ENCODE results near the gene PLXDC2. TPM values are rescaled to one million over a fixed set of nuclear protein-coding genes. Genes with fewer than 3 reads are reported as not detected.

PLXDC2 gene
- total RNA-seq, 3 donors from 2014 or later (not counting 1 experiment from before 2014, with no cell fraction given) = 16.9 to 22.9 (median 21.6) TPM

- WGBS (ENCODE audit: insufficient coverage) = 85% methylated on average over 3 of the region's 3 CpGs
- Mint-ChIP-seq H3K4me3 (no peak overlapping the region), H3K27ac (no peak overlapping the region), H3K9me3 (no peaks in the 10 kb centered on the region), H3K4me1 (no peaks in the 10 kb centered on the region), H3K36me3 (no peaks in the 10 kb centered on the region), H3K27me3 (ENCODE audit: low read depth in 2 of 2) (no peaks in the 10 kb centered on the region)
- TF ChIP-seq CTCF (IDR thresholded peaks at IDR 0.05) = no peak
- intact Hi-C loops (cut with micrococcal nuclease) = no loop called here
- ATAC-seq = no peak
- no peaks in the 10 kb centered on the region for H3K4me1 ChIP-seq (ENCODE audit: control insufficient read depth, insufficient read depth, low read length)
- H3K27me3 ChIP-seq (ENCODE audit: control insufficient read depth, insufficient read depth, low read length) = no peaks in the 10 kb centered on the region
- no peak overlapping the region for H3K27ac ChIP-seq (ENCODE audit: low read length)
- H3K4me3 ChIP-seq (ENCODE audit: low read length) = no peak overlapping the region
- no peak for DNase-seq
- H3K9me3 ChIP-seq (ENCODE audit: control insufficient read depth, insufficient read depth, low read length) = no peaks in the 10 kb centered on the region
- no peaks in the 10 kb centered on the region for H3K36me3 ChIP-seq (ENCODE audit: control insufficient read depth, insufficient read depth, low read length)
Observed at GRCh38 chr10:20215547-20216152, 399.4 kb downstream of the PLXDC2 start.

- Mint-ChIP-seq H3K4me1 (no peaks in the 10 kb centered on the region), H3K27me3 (ENCODE audit: low read depth in 2 of 2) (no peaks in the 10 kb centered on the region), H3K27ac (no peak overlapping the region), H3K9me3 (no peaks in the 10 kb centered on the region), H3K4me3 (no peak overlapping the region), H3K36me3 (no peaks in the 10 kb centered on the region)
- no peaks in the 10 kb centered on the region for H3K36me3 ChIP-seq (ENCODE audit: control insufficient read depth, insufficient read depth, low read length)
- no peak overlapping the region for H3K4me3 ChIP-seq (ENCODE audit: low read length)
- DNase-seq (no peak), ATAC-seq (no peak)
- H3K9me3 ChIP-seq (ENCODE audit: control insufficient read depth, insufficient read depth, low read length) = no peaks in the 10 kb centered on the region
- intact Hi-C loops (cut with micrococcal nuclease) = no loop called here
- no peak overlapping the region for H3K27ac ChIP-seq (ENCODE audit: low read length)
- H3K27me3 ChIP-seq (ENCODE audit: control insufficient read depth, insufficient read depth, low read length) = no peaks in the 10 kb centered on the region
- H3K4me1 ChIP-seq (ENCODE audit: control insufficient read depth, insufficient read depth, low read length) = no peaks in the 10 kb centered on the region
- 57% methylated on average over 1 of the region's 1 CpG for WGBS (ENCODE audit: insufficient coverage)
- TF ChIP-seq CTCF (IDR thresholded peaks at IDR 0.05) = no peak
Observed at GRCh38 chr10:20221356-20221755, 405.1 kb downstream of the PLXDC2 start.

- H3K36me3 Mint-ChIP-seq = peaks cover 8% of the 10 kb centered on the region
- H3K9me3 Mint-ChIP-seq = peaks cover 0 to 3% of the 10 kb centered on the region in 2 donors
- no peaks in the 10 kb centered on the region for H3K4me1 ChIP-seq (ENCODE audit: control insufficient read depth, insufficient read depth, low read length)
- ATAC-seq (no peak), DNase-seq (no peak)
- no peaks in the 10 kb centered on the region for H3K9me3 ChIP-seq (ENCODE audit: control insufficient read depth, insufficient read depth, low read length)
- no peak for TF ChIP-seq CTCF (IDR thresholded peaks at IDR 0.05)
- intact Hi-C loops (cut with micrococcal nuclease) = no loop called here
- no peak overlapping the region for H3K4me3 ChIP-seq (ENCODE audit: low read length)
- no peaks in the 10 kb centered on the region for H3K36me3 ChIP-seq (ENCODE audit: control insufficient read depth, insufficient read depth, low read length)
- no peaks in the 10 kb centered on the region for H3K27me3 ChIP-seq (ENCODE audit: control insufficient read depth, insufficient read depth, low read length)
- no peak overlapping the region for H3K4me3 Mint-ChIP-seq
- H3K4me1 Mint-ChIP-seq = peaks cover 5 to 6% of the 10 kb centered on the region in 2 donors
- H3K27ac ChIP-seq (ENCODE audit: low read length) = no peak overlapping the region
- peak overlapping the region in 1 of 2 donors; percentile 12 for H3K27ac Mint-ChIP-seq
- H3K27me3 Mint-ChIP-seq (ENCODE audit: low read depth in 2 of 2) = no peaks in the 10 kb centered on the region
Observed at GRCh38 chr10:20228729-20229128, 412.5 kb downstream of the PLXDC2 start.

- 84% methylated on average over 2 of the region's 2 CpGs for WGBS (ENCODE audit: insufficient coverage)
- no peak for ATAC-seq
- DNase-seq = no peak
- Mint-ChIP-seq H3K4me3 (no peak overlapping the region), H3K4me1 (peaks cover 5 to 6% of the 10 kb centered on the region in 2 donors), H3K27ac (no peak overlapping the region), H3K36me3 (peaks cover 8% of the 10 kb centered on the region), H3K27me3 (ENCODE audit: low read depth in 2 of 2) (no peaks in the 10 kb centered on the region), H3K9me3 (peaks cover 0 to 3% of the 10 kb centered on the region in 2 donors)
- intact Hi-C loops (cut with micrococcal nuclease) = no loop called here
- H3K36me3 ChIP-seq (ENCODE audit: control insufficient read depth, insufficient read depth, low read length) = no peaks in the 10 kb centered on the region
- no peak overlapping the region for H3K27ac ChIP-seq (ENCODE audit: low read length)
- no peaks in the 10 kb centered on the region for H3K4me1 ChIP-seq (ENCODE audit: control insufficient read depth, insufficient read depth, low read length)
- no peaks in the 10 kb centered on the region for H3K9me3 ChIP-seq (ENCODE audit: control insufficient read depth, insufficient read depth, low read length)
- H3K27me3 ChIP-seq (ENCODE audit: control insufficient read depth, insufficient read depth, low read length) = no peaks in the 10 kb centered on the region
- no peak for TF ChIP-seq CTCF (IDR thresholded peaks at IDR 0.05)
- H3K4me3 ChIP-seq (ENCODE audit: low read length) = no peak overlapping the region
Observed at GRCh38 chr10:20232079-20232705, 416.0 kb downstream of the PLXDC2 start.

All from natural killer cell (primary cell).